ENCODE measurements around the gene HERPUD2.

DNA sequence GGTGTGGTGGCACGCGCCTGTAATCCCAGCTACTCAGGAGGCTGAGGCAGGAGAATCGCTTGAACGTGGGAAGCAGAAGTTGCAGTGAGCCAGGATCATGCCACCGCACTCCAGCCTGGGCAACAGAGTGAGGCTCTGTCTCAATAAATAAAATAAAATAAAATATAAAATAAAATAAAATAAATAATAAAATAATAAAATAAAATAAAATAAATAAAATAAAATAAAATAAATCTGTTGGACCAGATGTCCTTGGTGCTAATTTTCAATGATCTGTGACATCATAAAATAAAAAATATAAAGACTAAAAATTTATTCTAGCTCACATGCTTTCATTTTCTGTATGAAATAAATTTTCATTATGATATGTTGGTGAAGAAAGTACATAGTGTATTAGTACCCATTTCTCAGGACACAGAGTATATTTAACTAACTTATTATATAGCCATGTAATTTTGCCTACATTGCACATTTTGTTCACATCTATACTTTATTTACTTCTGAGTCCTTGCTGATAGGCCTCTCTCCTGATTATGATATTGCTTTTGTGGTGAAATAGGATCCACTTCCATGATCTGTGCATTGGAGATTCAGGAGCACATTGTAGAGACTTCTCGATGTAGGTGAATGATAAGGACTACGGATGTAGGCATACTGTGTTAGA lies 17.8 kb upstream of the HERPUD2 start:
- TF ChIP-seq CTCF (IDR thresholded peaks at IDR 0.05) (no peak), POLR2A (IDR thresholded peaks at IDR 0.05) (no peak), POLR2AphosphoS5 (IDR thresholded peaks at IDR 0.05; ENCODE audit: insufficient read depth in 1 of 2, low read depth in 1 of 2) (no peak)
